ENCODE results near the gene NMNAT2.

DNA sequence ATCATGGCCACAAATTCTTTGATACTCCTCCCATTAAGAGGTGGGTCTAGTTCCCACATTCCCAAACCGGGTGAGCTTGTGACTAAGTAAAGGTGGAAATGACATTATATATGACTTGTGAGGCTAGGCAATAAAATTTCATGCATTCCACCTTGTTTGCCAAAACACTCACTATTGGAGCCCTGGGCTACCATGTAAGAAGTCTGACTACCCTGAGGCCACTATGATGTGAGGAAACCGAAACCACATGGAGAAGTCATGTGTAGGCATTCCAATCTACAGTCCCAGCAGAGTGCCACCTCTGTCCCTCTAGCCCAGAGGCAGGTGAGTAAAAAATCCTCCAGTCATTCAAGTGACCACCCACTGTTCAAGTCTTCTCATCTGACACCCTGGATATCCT is 36.2 kb upstream of the NMNAT2 start:
- TF ChIP-seq, protein P1, sequence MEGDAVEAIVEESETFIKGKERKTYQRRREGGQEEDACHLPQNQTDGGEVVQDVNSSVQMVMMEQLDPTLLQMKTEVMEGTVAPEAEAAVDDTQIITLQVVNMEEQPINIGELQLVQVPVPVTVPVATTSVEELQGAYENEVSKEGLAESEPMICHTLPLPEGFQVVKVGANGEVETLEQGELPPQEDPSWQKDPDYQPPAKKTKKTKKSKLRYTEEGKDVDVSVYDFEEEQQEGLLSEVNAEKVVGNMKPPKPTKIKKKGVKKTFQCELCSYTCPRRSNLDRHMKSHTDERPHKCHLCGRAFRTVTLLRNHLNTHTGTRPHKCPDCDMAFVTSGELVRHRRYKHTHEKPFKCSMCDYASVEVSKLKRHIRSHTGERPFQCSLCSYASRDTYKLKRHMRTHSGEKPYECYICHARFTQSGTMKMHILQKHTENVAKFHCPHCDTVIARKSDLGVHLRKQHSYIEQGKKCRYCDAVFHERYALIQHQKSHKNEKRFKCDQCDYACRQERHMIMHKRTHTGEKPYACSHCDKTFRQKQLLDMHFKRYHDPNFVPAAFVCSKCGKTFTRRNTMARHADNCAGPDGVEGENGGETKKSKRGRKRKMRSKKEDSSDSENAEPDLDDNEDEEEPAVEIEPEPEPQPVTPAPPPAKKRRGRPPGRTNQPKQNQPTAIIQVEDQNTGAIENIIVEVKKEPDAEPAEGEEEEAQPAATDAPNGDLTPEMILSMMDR (IDR thresholded peaks at IDR 0.05; ENCODE audit: low read depth, low read length): no peak
- TF ChIP-seq POLR2A (IDR thresholded peaks at IDR 0.05; ENCODE audit: extremely low read depth, insufficient read length): no peak
- TF ChIP-seq, protein P2, sequence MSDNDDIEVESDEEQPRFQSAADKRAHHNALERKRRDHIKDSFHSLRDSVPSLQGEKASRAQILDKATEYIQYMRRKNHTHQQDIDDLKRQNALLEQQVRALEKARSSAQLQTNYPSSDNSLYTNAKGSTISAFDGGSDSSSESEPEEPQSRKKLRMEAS (IDR thresholded peaks at IDR 0.05; ENCODE audit: low read depth, low read length): no peak
